ENCODE data around the gene KLF9.

DNA sequence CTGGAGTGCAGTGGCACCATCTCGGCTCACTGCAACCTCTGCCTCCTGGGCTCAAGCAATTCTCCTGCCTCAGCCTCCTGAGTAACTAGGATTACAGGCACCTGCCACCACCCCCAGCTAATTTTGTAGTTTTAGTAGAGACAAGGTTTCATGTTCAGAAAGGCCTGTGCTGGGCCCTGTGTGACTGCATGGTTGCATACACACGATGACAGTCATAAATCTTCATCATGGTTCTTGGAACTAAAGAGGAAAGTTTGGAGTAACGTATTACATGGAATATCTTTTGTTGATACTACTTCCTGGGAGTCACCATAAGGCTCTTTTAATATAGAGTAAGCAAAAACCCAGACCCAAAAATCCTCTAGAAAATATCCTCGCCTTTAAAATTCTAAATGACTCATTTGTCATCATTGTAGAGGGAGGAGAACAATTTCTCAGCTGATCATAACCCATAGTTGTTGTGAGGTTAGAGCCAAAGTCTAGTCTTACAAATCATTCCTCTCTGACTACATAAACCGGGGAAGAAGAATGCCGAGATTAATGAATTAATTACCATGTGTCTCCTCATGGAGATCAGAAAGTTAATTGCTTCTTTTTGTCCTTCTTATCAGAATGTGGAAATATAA is 47.0 kb downstream of the KLF9 start:
- TF ChIP-seq, protein P1, sequence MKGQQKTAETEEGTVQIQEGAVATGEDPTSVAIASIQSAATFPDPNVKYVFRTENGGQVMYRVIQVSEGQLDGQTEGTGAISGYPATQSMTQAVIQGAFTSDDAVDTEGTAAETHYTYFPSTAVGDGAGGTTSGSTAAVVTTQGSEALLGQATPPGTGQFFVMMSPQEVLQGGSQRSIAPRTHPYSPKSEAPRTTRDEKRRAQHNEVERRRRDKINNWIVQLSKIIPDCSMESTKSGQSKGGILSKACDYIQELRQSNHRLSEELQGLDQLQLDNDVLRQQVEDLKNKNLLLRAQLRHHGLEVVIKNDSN (CRISPR knock-in tag; IDR thresholded peaks at IDR 0.05): no peak
- TF ChIP-seq ZNF423 (CRISPR knock-in tag; IDR thresholded peaks at IDR 0.05) (no peak), NFE2L1 (CRISPR knock-in tag; IDR thresholded peaks at IDR 0.05) (no peak)
- TF ChIP-seq, protein P2, sequence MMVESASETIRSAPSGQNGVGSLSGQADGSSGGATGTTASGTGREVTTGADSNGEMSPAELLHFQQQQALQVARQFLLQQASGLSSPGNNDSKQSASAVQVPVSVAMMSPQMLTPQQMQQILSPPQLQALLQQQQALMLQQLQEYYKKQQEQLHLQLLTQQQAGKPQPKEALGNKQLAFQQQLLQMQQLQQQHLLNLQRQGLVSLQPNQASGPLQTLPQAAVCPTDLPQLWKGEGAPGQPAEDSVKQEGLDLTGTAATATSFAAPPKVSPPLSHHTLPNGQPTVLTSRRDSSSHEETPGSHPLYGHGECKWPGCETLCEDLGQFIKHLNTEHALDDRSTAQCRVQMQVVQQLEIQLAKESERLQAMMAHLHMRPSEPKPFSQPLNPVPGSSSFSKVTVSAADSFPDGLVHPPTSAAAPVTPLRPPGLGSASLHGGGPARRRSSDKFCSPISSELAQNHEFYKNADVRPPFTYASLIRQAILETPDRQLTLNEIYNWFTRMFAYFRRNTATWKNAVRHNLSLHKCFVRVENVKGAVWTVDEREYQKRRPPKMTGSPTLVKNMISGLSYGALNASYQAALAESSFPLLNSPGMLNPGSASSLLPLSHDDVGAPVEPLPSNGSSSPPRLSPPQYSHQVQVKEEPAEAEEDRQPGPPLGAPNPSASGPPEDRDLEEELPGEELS (CRISPR knock-in tag; IDR thresholded peaks at IDR 0.05): no peak

Measured in WTC11 (cell line).